Stimulated activated naive CD4-positive, alpha-beta T cell treated with Interleukin-2 at 50 U/mL for 16 hours (primary cell): ENCODE data around the gene OGFR.

Experiments used
- DNase-seq: peaks from one replicate; lab custom pipeline; 2025; lab: John Stamatoyannopoulos, UW

Gene OGFR

DNA sequence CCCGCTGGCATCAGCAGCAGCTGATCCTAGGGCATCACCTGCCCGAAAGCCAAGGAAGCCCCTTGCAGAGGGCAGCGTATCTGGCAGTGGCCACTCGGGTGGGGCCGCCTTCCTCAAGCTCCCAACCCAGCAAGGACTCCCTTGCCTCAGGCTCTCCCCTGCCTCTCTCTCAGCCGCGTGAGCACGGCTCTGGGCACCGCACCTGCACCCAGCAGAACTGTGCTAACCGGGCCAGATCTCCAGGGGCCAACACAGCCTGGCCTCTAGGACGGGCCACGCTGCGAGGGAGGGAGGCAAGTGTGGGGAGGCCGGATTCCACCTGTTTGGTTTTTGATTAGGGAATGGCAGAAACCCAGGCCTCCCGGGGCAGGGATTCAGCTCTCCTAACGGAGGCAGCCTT, 20.1 kb upstream of the OGFR start:
- DNase-seq: no peak

GRCh38 chr20:62785393-62785792, 19.2 kb upstream of the OGFR start:
- no peak for DNase-seq

DNA sequence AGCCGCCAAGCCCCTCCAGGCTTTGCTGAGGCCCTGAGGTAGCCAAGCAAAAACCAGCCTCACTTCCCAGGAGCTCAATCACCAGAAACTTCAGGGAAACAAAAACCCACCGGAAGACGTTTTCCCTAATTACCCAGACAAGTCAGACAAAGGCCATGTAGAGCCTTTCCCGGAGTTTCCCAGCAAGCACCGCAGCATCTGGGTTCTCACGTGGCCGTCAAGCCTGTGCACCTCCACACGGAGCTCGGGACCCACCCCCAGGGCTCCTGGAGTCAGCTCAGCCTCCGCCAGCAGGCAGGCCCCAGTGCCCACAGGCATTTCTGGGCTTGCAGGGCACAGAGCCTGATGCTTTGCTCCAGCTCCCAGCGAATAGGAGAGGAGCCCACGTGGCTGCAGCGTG, 18.5 kb upstream of the OGFR start:
- no peak for DNase-seq

GRCh38 chr20:62787321-62787720, 17.3 kb upstream of the OGFR start:
- no peak for DNase-seq

- DNase-seq: no peak
Measured at GRCh38 chr20:62787866-62788265, 16.8 kb upstream of the OGFR start.

GRCh38 chr20:62788607-62789006, 16.0 kb upstream of the OGFR start:
- no peak for DNase-seq

DNA sequence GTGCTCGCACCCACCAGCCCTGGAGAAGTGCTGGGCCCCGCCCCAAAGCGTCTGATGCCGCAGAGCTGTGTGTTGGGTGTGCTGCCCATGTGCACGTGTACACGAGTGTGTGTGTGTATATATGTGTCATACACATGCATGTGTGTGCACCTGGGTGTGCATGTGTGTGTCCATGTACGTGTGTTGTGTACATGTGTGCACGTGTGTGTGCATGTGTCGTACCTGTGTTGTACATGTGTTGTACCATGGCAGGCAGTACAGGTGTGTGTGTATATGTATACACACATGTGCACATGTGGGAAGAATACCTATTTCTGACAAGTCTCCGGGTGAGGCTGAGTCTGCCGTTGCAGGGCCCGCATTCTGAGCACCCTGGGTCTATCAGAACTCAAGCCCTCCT, 14.6 kb upstream of the OGFR start:
- no peak for DNase-seq

DNA sequence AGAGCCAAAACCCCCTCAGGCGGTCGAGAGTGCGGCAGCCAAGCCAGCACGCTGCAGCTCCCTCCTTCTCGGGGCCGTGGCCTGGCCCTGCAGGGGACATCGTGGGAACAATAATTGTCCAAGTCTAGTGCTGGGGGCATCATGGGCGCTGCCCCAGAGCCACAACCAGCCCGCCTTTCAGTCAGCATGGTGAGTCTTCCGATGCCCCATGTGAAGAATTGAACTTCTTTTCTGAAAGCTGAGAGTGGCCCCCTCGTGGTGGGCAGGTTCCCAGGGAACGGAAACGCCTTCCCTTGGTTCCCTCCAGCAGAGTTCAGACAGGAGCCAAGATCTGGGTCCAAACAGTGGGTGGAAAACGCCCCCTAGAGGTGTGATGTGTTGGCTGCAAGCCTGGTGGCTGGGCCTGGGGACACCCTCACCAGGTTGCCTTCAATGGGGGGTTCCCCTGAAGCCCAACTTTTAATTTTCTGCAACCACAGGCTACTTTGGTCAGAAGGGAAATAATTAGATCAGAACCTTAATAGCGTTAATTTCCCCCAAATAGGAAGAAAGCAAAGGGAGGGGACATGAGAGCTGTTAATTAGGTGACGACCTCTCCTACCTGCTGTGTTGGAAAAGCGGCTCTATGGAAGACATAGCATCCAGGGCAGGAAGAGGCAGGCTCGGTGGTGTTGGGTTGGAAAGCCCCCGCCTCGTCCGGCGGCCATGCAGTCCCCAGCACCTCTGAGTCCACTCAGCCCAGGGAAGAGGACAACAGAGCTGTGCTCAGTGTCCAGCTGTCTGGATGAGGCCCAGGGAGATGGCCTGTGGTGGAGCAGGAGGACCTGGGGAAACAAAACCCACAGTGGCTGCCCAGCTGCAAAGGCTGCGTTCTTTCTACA, 13.1 kb upstream of the OGFR start:
- DNase-seq: peak; percentile 57

GRCh38 chr20:62792182-62792939, 12.3 kb upstream of the OGFR start:
- DNase-seq: no peak

- DNase-seq: no peak
Measured at GRCh38 chr20:62792940-62793756, 11.5 kb upstream of the OGFR start.

DNA sequence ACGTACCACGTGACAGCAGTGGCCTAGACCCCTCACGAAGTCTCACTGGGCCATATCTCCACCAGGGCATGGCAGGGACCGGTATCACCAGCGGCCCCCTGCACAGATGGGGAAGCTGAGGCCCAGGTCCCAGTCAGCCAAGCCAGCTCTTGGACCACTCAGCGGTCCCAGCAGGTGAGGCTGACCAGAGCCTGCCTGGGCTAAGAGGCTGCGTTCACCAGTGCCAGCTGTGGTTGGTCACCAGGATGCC, 11.0 kb upstream of the OGFR start:
- DNase-seq: no peak

- DNase-seq: peak; percentile 90
Measured at GRCh38 chr20:62794007-62794724, 10.5 kb upstream of the OGFR start.

- peak; percentile 63 for DNase-seq
Measured at GRCh38 chr20:62795023-62795761, 9.4 kb upstream of the OGFR start.

GRCh38 chr20:62796699-62797491, 7.7 kb upstream of the OGFR start:
- DNase-seq: no peak

- no peak for DNase-seq
Measured at GRCh38 chr20:62797671-62798532, 6.7 kb upstream of the OGFR start.

GRCh38 chr20:62799036-62799435, 5.6 kb upstream of the OGFR start:
- no peak for DNase-seq

DNA sequence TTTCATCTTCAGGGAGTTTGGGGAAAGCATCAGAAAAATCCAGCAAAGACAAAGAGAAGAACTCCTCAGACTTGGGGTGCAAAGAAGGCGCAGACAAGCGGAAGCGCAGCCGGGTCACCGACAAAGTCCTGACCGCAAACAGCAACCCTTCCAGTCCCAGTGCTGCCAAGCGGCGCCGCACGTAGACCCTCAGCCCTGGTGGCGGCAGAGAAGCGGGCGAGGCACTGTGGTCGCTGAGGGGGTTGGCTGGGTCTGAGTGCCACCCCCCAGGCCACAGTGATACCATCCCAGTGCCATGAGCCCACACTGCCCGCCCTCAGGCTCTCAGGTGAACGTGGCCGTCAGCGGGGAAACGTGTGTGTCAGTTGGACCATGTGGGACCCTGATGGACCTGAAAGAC, 5.2 kb upstream of the OGFR start:
- DNase-seq: no peak

DNA sequence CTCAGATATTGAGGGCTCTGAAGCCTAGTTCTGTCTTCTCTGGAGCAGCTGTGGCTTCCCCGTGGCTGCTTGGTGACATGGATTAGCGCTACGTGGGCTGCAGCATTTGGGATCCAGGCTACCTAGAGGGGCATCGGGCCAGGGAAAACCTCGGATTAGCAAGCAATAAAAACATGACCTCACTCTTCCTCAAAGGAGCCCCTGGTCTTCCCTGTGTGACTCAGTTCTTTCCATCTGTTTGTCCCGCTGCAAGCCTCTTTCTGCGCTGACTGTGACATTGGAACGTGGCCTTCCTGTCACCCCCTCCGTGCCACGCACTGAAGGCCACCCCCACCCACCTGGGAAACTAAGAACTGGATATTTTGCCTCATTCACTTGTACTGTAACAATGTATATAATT, 4.8 kb upstream of the OGFR start:
- DNase-seq: no peak
